PC-9 (cell line): ENCODE data around the gene C3orf33. TPM values are rescaled to one million over a fixed set of nuclear protein-coding genes. Genes with fewer than 3 reads are reported as not detected.

ENCODE experiments used
- BruUV-seq: library from RNA; stranded (reverse); fragments of 400-500 nt; replicated peaks from 2 replicates; lab custom pipeline; 2021; lab: Mats Ljungman, UMichigan
- CTCF ChIA-PET: fragments of 300-600 bp; sonication (Branson Sonifier 250); formaldehyde crosslinking; loops from one replicate; lab custom pipeline; 2022; ENCODE audit warnings: antibody characterized with exemption; lab: Charles Lee
- POLR2A ChIA-PET: fragments of 300-600 bp; sonication (Branson Sonifier 250); formaldehyde crosslinking; loops from one replicate; lab custom pipeline; 2022; ENCODE audit warnings: antibody characterized with exemption; ENCODE audit not compliant: unreplicated experiment; lab: Charles Lee
- DNase-seq, 2 experiments: peaks; one replicate each; pipeline versions ENCODE4 v3.0.0 to v3.0.0-alpha.2; 2015 to 2022; ENCODE audit warnings: mixed read lengths in 1 of 2
- H2AFZ ChIP-seq: fragments of 200-600 bp; sonication (generic); 2 replicates; pipeline ENCODE4 v1.8.1; 2017; ENCODE audit warnings: antibody characterized with exemption
- H3F3A ChIP-seq: fragments of 200-600 bp; sonication (generic); 2 replicates; pipeline ENCODE4 v1.8.1; 2017; ENCODE audit warnings: antibody characterized with exemption, mild to moderate bottlenecking, low read depth; ENCODE audit not compliant: insufficient read depth
- H3K27ac ChIP-seq: fragments of 200-600 bp; sonication (generic); 2 replicates; pipeline ENCODE4 v1.6.1; 2016; ENCODE audit warnings: mixed run types
- H3K27me3 ChIP-seq: fragments of 200-600 bp; sonication (generic); 2 replicates; pipeline ENCODE4 v1.6.1; 2016; ENCODE audit warnings: low read depth, mixed run types; ENCODE audit not compliant: insufficient read depth
- H3K36me3 ChIP-seq: fragments of 200-600 bp; sonication (generic); 2 replicates; pipeline ENCODE4 v1.6.1; 2016; ENCODE audit warnings: low read depth, mixed run types
- H3K4me1 ChIP-seq: fragments of 200-600 bp; sonication (generic); replicated peaks from 2 replicates; pipeline ENCODE4 v1.6.1; 2016; ENCODE audit warnings: mixed run types; ENCODE audit not compliant: insufficient read depth
- H3K4me2 ChIP-seq: fragments of 200-600 bp; sonication (generic); 2 replicates; pipeline ENCODE4 v1.6.1; 2017; ENCODE audit warnings: mixed run types
- H3K4me3 ChIP-seq: fragments of 200-600 bp; sonication (generic); 2 replicates; pipeline ENCODE4 v1.6.1; 2016; ENCODE audit warnings: mixed run types
- H3K79me2 ChIP-seq: fragments of 200-600 bp; sonication (generic); 2 replicates; pipeline ENCODE4 v1.6.1; 2017; ENCODE audit warnings: low read depth, mixed run types
- H3K9me2 ChIP-seq: fragments of 200-600 bp; sonication (generic); 2 replicates; pipeline ENCODE4 v1.8.1; 2017; ENCODE audit warnings: mild to moderate bottlenecking; ENCODE audit not compliant: insufficient read depth
- H3K9me3 ChIP-seq: fragments of 200-600 bp; sonication (generic); 2 replicates; pipeline ENCODE4 v1.8.1; 2016; ENCODE audit warnings: low read depth; ENCODE audit not compliant: insufficient read depth
- H4K20me1 ChIP-seq: fragments of 200-600 bp; sonication (generic); 2 replicates; pipeline ENCODE4 v1.8.1; 2017; ENCODE audit not compliant: insufficient read depth
- EZH2 ChIP-seq: fragments of 200-600 bp; sonication (generic); IDR thresholded peaks from 2 replicates; pipeline ENCODE4 v1.8.0; 2017; ENCODE audit warnings: antibody characterized with exemption, low read depth
- intact Hi-C: fragments of 100-400 bp; cut with micrococcal nuclease; formaldehyde crosslinking; loops from one replicate; pipeline ENCODE4 v1.10.0; 2022; ENCODE audit not compliant: unreplicated experiment
- total RNA-seq: library from RNA; stranded (reverse); gene quantifications from 2 replicates; pipeline ENCODE4 v1.2.3, GENCODE V29; 2021
- TF ChIP-seq, protein P1 (sequence below): fragments of 200-600 bp; sonication (generic); conservative IDR thresholded peaks from 2 replicates; pipeline ENCODE4 v1.6.1; 2017; ENCODE audit warnings: mixed run types, antibody characterized with exemption, mild to moderate bottlenecking, moderate library complexity

The C3orf33 gene
- total RNA-seq, 1 experiment from 2014 or later = 1.1 TPM

DNA sequence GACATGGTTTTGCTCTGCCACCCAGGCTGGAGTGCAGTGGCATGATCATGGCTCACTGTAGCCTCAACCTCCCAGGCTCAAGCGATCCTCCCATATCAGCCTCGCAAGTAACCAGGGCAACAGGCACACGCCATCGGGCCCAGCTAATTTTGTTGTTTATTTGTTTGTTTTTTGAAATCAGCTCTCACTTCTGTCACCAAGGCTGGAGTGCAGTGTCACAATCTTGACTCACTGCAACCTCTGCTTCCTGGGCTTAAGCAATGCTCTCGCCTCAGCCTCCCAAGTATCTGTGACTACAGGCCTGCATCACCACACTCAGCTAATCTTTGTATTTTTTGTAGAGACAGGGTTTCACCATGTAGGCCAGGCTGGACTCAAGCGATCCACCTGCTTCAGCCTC, 35.0 kb downstream of the C3orf33 start:
- DNase-seq = no peak
- POLR2A ChIA-PET = no interaction called here
- Histone ChIP-seq H4K20me1 (no peaks in the 10 kb centered on the region), H3K27me3 (no peaks in the 10 kb centered on the region), H3K27ac (no peak overlapping the region), H3K9me2 (no peaks in the 10 kb centered on the region), H3K4me2 (no peak overlapping the region), H3K4me3 (no peak overlapping the region), H3K79me2 (no peaks in the 10 kb centered on the region), H3K4me1 (no peaks in the 10 kb centered on the region), H3K9me3 (no peaks in the 10 kb centered on the region; the same call in 1 of the 2 replicates), H3F3A (no peaks in the 10 kb centered on the region), H3K36me3 (0 out of 2 replicates have a peak, but pooled peaks cover 4% of the 10 kb centered on the region), H2AFZ (no peak overlapping the region)
- CTCF ChIA-PET = no interaction called here
- BruUV-seq = no TSS peak
- intact Hi-C loops = no loop called here
- TF ChIP-seq, protein P1, sequence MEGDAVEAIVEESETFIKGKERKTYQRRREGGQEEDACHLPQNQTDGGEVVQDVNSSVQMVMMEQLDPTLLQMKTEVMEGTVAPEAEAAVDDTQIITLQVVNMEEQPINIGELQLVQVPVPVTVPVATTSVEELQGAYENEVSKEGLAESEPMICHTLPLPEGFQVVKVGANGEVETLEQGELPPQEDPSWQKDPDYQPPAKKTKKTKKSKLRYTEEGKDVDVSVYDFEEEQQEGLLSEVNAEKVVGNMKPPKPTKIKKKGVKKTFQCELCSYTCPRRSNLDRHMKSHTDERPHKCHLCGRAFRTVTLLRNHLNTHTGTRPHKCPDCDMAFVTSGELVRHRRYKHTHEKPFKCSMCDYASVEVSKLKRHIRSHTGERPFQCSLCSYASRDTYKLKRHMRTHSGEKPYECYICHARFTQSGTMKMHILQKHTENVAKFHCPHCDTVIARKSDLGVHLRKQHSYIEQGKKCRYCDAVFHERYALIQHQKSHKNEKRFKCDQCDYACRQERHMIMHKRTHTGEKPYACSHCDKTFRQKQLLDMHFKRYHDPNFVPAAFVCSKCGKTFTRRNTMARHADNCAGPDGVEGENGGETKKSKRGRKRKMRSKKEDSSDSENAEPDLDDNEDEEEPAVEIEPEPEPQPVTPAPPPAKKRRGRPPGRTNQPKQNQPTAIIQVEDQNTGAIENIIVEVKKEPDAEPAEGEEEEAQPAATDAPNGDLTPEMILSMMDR = no peak
- no peak for TF ChIP-seq EZH2

DNA sequence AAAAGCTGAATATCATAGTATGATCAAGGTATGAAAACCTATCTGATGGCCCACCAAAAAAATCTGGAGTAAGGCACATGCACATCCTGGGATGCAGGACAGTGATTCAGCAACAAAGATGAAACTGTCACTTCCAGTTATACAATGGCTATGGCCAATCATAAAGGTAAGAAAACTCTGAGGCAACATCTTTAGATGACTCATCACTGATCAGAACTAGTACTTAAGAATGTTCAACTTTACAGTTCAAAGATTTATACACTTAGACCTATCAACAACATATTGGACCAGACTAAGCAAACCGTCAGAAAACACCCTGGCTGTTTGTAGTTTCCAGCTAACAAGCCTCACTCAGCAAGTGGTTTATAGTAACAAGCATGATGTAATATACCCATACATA, 39.9 kb downstream of the C3orf33 start:
- H3K9me3 ChIP-seq = no peaks in the 10 kb centered on the region; the same call in 1 of the 2 replicates
- H3K4me1 ChIP-seq = no peaks in the 10 kb centered on the region
- POLR2A ChIA-PET = no interaction called here
- TF ChIP-seq EZH2 = no peak
- TF ChIP-seq, protein P1 = no peak
- no peaks in the 10 kb centered on the region for H3F3A ChIP-seq
- peak in 1 of 2 experiments; percentile 70 for DNase-seq
- H4K20me1 ChIP-seq = no peaks in the 10 kb centered on the region
- no peaks in the 10 kb centered on the region for H3K79me2 ChIP-seq
- BruUV-seq = no TSS peak
- no peaks in the 10 kb centered on the region for H3K27me3 ChIP-seq
- CTCF ChIA-PET = no interaction called here
- no peaks in the 10 kb centered on the region for H3K9me2 ChIP-seq
- intact Hi-C loops = no loop called here
- no peaks in the 10 kb centered on the region for H3K36me3 ChIP-seq
- no peak overlapping the region for H3K4me3 ChIP-seq
- no peak overlapping the region for H3K27ac ChIP-seq
- no peak overlapping the region for H3K4me2 ChIP-seq
- H2AFZ ChIP-seq = no peak overlapping the region

DNA sequence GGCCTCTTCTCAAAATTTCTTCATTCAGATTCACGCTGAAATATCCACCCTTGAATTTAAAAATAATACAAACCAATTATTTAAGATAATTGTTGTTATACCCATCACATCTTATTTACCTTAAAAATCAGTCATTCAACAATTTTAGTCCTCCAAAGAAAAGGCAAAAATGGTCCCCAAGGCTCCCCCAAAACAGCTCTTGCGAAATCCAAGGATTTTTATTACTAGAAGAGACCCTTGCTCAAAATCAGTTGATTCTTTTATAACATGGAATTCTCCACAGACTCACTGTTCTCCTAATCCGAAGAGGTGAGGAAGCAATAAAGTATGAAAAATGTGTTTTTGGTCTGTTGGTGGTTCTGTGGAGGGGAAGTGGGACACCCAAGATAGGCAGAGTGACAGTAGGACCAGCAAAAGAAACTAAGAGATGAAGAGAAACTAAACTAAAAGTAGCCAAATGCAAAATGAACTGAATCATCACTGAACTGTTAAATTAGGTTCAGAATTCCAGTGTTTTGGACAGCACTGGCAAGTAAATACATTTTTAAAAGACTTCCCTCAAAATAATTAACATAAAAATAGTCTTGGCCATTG, 42.1 kb downstream of the C3orf33 start:
- H3K9me2 ChIP-seq = no peaks in the 10 kb centered on the region
- TF ChIP-seq, protein P1 = no peak
- no peak for TF ChIP-seq EZH2
- H4K20me1 ChIP-seq = no peaks in the 10 kb centered on the region
- BruUV-seq = no TSS peak
- no peaks in the 10 kb centered on the region for H3K4me1 ChIP-seq
- intact Hi-C loops = no loop called here
- no peaks in the 10 kb centered on the region; the same call in 1 of the 2 replicates for H3K9me3 ChIP-seq
- no peaks in the 10 kb centered on the region for H3K27me3 ChIP-seq
- H3K4me3 ChIP-seq = no peak overlapping the region
- ChIA-PET POLR2A (no interaction called here), CTCF (no interaction called here)
- no peaks in the 10 kb centered on the region for H3K36me3 ChIP-seq
- no peak overlapping the region for H3K27ac ChIP-seq
- no peaks in the 10 kb centered on the region for H3F3A ChIP-seq
- no peak for DNase-seq
- H2AFZ ChIP-seq = no peak overlapping the region
- no peaks in the 10 kb centered on the region for H3K79me2 ChIP-seq
- H3K4me2 ChIP-seq = no peak overlapping the region
